Measurements from ENCODE around the gene FRMPD3.

The FRMPD3 gene

GRCh38 chrX:107480272-107480671 lies 30.8 kb downstream of the FRMPD3 start:
- no peak for DNase-seq (ENCODE audit: low read depth)

GRCh38 chrX:107482046-107482445 lies 32.6 kb downstream of the FRMPD3 start:
- no peak for DNase-seq (ENCODE audit: low read depth)

GRCh38 chrX:107484002-107484726 lies 34.7 kb downstream of the FRMPD3 start:
- no peak for DNase-seq (ENCODE audit: low read depth)

GRCh38 chrX:107485013-107485412 lies 35.6 kb downstream of the FRMPD3 start:
- no peak for DNase-seq (ENCODE audit: low read depth)

- no peak for DNase-seq (ENCODE audit: low read depth)
Measured at GRCh38 chrX:107493141-107493540, 43.7 kb downstream of the FRMPD3 start.

GRCh38 chrX:107496786-107497185 lies 47.3 kb downstream of the FRMPD3 start:
- no peak for DNase-seq (ENCODE audit: low read depth)
